GM19240 (cell line): Measurements from ENCODE around the gene EXOSC6.
"Not testable (repeated sequence)": the region's sequence is repeated elsewhere in the genome, so short reads cannot be mapped to it uniquely, and the experiment has no call there.

Experiments
- DNase-seq: peaks from one replicate; pipeline ENCODE4 v3.0.0; 2011; ENCODE audit warnings: low spot score; ENCODE audit not compliant: insufficient read length

EXOSC6 gene

GRCh38 chr16:70254965-70255286 is 3.2 kb upstream of the EXOSC6 start:
- DNase-seq = no peak

- DNase-seq = no peak
Observed at GRCh38 chr16:70254180-70254964, 2.6 kb upstream of the EXOSC6 start.

DNA sequence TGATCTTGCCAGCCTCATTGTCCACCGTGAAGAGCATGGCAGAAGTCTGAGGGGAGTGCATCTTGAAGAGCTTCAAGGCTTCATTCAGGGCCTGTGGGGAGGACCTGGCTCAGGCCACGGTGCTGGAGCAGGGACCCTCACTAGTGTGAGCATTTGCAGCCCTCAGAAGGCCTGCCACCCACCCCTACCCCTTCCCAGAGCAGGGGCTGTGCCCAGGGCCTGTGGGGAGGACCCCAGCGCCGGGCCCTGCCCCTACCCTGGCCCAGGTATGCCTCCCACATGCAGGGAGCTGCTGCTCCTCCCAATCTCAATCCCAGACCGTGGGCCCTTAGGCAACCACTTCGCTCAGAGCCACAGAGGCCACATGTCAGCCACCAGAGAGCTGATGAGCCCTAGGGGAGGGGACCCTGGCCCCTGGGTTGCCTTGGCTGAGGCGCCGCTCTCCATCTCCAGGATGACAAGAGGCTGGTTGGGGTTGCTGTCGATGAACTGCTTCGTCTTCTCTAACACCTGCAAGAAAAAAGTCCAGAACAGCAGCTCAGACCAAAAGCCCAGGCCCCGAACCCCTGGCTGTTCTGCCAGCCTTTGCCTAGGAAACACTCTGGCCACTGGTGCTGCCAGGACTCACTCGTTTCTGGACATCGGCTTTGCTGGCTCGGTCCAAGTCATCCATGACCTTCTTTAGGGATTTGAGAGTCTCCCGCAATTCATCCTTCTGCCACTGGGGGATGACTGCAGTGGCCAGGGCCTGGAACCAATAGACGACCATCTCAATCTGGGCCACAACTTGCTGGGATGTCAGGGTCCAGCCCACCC is 1.8 kb upstream of the EXOSC6 start:
- DNase-seq = no peak

DNA sequence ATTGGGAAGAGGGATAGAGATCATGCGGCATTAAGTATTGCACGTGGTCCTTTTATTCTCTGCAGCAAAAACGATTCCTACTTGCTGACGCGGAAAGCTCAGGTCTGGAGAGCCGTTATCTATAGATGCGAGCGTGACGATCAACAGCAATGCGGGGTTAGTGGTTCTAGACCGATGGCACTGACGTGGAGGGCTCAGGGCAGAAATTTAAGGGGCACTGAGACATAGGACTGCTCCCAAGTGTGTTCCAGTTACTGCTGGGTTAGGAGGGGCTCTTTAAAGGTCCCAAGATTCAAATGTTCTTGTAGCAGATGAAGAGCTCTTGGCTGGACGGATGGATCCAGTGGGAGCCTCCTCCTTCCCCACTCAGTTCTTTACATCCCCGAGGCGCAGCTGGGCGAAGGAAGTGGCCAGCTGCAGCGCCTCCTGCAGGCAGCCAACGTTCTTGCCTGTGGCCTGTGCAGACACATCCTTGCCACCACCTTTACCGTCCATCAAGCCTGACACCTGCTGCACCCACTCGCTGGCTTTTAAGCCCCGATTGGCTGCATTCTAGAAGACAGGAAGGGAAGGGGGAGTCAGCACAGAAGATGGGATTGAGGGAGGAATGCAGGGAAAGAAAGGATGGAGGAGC is 732 bp upstream of the EXOSC6 start:
- no peak for DNase-seq

- DNase-seq = no peak
Observed at GRCh38 chr16:70250748-70251628, 752 bp downstream of the EXOSC6 start.

GRCh38 chr16:70249697-70250096 is 2.0 kb downstream of the EXOSC6 start:
- not testable (repeated sequence) for DNase-seq

GRCh38 chr16:70238773-70239172 is 13.0 kb downstream of the EXOSC6 start:
- not testable (repeated sequence) for DNase-seq

GRCh38 chr16:70231831-70232230 is 19.9 kb downstream of the EXOSC6 start:
- DNase-seq = not testable (repeated sequence)

DNA sequence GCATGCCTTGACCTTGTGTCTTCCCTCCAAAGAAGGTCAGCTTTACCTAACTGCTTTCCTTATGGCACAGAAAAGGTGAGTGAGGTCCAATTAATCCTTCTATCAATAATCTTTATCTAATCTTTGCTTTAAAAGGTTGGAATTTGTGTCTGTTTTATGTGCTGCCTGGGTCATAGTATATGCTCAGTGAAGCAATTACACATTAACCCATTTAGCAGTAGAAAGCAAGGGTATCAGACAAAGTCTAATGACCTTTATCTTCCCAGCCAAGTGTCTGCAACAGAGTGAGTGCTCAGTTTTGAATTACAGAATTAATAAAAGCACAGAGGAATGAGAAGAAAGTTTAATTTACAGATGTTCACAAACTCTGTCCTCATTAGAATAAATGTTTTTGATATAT is 25.7 kb downstream of the EXOSC6 start:
- not testable (repeated sequence) for DNase-seq

GRCh38 chr16:70225430-70225829 is 26.3 kb downstream of the EXOSC6 start:
- DNase-seq = not testable (repeated sequence)

- DNase-seq = not testable (repeated sequence)
Observed at GRCh38 chr16:70224645-70225044, 27.1 kb downstream of the EXOSC6 start.

- not testable (repeated sequence) for DNase-seq
Observed at GRCh38 chr16:70223971-70224513, 27.7 kb downstream of the EXOSC6 start.

- DNase-seq = not testable (repeated sequence)
Observed at GRCh38 chr16:70223216-70223615, 28.5 kb downstream of the EXOSC6 start.

GRCh38 chr16:70222574-70222973 is 29.2 kb downstream of the EXOSC6 start:
- not testable (repeated sequence) for DNase-seq

GRCh38 chr16:70218586-70218985 is 33.2 kb downstream of the EXOSC6 start:
- DNase-seq = not testable (repeated sequence)

GRCh38 chr16:70206382-70206781 is 45.4 kb downstream of the EXOSC6 start:
- DNase-seq = not testable (repeated sequence)

GRCh38 chr16:70204668-70205405 is 46.9 kb downstream of the EXOSC6 start:
- DNase-seq = not testable (repeated sequence)

DNA sequence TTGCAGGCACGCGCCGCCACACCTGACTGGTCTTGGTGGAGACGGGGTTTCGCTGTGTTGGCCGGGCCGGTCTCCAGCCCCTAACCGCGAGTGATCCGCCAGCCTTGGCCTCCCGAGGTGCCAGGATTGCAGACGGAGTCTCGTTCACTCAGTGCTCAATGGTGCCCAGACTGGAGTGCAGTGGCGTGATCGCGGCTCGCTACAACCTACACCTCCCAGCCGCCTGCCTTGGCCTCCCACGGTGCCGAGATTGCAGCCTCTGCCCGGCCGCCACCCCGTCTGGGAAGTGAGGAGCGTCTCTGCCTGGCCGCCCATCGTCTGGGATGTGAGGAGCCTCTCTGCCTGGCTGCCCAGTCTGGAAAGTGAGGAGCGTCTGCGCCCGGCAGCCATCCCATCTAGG is 47.7 kb downstream of the EXOSC6 start:
- not testable (repeated sequence) for DNase-seq

GRCh38 chr16:70203508-70203907 is 48.2 kb downstream of the EXOSC6 start:
- DNase-seq = not testable (repeated sequence)

DNA sequence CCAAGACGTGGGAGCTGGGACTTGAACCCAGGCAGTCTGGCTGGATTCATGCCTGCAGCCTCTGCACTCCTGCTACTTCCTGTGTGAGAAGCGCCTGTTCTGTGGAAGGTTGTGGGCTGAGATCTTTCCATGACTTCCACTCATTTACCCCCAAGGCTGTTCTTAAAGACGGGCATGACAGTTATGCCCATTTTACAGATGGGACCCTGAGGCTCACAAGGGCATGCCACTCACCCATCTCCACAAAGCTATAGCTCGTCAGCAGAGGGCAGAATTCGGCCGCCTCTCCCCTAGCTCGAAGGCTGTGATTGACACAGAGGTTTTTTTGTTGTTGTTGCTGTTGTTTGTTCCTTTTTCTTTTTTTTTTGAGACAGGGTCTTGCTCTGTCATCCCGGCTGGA is 51.7 kb downstream of the EXOSC6 start:
- DNase-seq = not testable (repeated sequence)
